Hippocampal formation (tissue), 2 donors: ENCODE data around the gene GABRA5.
"Not testable (repeated sequence)": the region's sequence is repeated elsewhere in the genome, so short reads cannot be mapped to it uniquely, and the experiment has no call there.

Experiments
- DNase-seq, 2 donors: peaks; one replicate each; lab custom pipeline; 2025; lab: John Stamatoyannopoulos, UW

GABRA5 gene

DNA sequence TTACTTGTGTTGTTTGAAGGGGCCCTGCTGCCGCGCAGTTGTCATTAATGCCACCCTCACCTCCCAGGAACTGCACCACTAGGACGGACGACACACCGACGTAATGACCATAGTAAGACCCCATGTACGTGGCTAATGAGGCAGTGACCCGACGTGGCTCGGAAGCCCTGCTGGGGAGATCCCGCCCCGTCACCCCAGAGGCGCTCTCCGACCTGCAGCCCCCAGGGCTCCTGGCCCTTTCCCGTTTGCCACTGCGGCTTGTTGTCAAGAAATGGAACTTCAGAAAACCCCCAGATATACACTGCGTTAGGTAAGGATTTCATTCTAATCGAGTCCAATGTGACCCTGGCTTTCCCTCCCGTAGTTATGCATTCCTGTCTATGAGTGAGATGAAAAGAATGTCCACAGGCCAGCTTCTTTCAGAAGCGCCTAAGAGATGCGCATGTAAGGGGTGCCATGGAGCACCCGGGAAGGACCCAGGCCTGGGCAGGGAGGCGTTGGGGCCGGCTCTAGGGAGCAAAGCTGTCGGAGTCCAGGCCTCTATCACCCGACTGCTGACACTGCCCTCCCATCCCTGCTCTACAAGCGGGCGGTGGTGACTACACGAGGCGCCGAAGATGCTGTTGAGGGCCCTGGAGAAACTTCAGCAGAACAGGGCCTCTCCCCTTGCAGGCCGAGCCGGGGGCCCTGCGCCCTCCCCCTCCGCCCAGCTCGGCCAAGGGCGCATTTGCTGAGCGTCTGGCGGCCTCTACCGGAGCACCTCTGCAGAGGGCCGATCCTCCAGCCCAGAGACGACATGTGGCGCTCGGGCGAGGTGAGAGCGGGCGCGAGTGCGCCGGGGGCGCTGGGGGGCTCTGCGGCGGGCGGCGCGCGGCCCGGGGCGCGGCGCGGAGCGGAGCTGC, at the start of gene GABRA5:
Gene GABRA5, plus strand, starts transcription at position 765 of the 902 bp plus-strand sequence. CDS start 2,187 bp downstream, outside the sequence.
- DNase-seq: no peak

DNA sequence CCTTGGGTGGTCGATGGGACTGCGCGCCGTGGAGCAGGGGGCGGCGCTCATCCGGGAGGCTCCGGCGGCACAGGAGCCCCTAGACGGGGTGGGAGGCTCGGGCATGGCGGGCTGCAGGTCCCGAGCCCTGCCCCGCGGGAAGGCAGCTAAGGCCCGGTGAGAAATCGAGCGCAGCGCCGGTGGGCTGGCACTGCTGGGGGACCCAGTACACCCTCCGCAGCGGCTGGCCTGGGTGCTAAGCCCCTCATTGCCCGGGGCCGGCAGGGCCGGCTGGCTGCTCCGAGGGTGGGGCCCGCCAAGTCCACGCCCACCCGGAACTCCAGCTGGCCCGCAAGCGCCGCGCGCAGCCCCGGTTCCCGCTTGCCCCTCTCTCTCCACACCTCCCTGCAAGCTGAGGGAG, 35.7 kb upstream of the GABRA5 start:
- not testable (repeated sequence) for DNase-seq

DNA sequence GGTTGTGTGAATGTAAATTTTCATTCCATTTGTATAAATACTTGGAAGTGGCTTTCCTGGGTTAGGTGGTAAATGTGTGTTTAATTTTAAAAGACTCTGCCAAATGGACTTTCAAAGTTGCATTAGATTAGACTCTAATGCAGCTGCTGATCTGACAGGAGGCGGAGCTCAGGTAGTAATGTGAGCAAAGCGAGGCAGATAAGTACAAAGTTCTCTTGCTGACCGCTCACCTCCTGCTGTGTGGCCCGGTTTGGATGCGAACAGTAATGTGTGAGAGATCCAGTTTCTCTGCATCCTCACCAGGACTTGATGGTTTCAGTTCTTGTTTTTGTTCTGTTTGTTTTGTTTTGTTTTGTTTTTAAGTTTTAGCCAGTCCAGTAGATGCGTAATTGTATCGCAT, 34.9 kb upstream of the GABRA5 start:
- DNase-seq: no peak

DNA sequence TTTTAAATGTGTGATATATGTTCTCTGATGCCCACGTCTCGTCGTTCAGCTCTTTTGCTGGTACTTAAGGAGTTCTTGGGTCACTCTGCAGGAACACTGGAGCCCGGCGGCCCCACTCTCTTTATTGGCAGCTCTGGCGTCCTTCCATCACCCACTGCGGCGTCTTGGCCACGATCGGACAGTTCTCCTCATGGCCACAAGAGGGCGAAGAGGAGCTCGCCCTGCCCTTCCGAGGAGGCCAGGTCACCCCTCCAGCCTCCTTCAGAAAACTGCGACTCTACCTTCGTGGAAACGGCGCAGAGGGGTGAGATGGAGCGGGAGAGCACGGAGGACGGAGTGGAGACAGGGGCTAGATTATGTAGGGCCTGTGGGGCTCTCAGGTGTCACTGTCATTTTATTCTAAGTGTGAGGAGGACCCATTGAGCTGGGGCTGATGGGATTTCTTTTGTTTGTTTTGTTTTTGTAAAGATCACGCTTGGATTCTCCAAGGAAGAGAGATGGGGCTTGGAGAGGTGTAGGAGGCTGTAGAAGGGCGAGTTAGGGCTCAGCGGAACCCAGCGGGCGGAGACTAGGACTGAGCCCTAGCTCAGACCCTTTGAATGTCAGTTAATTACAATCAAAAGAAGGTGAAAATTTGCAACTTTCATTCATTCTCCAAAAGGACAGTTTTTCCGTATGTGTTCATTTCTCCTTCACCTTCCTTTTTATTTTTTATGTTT, 28.0 kb upstream of the GABRA5 start:
- no peak for DNase-seq

DNA sequence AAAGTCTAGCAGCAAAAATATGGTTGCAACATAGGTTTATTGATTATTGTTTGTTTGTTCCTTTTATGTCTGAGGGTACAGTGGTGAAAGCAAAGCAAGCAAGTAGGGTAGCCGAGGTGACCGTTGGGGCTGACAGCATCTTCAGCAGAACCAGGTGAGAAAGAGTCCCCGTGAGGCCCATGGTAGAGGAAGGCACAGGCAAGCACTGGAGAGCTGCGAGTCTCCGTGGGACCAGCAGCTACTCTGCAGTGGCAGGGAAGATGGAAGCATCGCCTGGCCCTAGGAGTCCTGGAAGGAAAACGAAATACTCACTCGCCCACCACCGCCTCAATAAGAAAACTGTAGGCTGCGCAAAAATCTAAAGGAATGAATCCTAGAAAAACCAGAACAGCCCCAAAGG, 25.3 kb upstream of the GABRA5 start:
- no peak for DNase-seq

DNA sequence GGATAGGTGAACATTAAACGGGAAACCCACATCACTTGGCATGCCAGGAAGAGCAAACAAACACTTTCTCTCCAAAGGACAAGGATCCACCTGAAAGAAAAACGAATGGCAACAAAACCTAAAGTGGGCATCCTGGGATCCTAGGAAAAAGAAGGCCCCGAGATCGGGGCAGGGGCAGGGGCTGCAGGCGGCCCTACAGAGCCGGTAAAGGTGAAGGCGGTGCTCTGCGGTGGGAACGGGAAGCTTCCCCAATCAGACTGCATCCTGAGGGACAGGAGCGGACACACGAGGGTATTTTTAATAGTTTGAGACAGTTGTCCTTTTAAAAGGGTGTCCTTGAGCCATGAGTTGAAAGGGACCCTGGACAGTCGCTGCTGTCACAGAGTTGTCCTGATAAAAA, 24.9 kb upstream of the GABRA5 start:
- no peak for DNase-seq

DNA sequence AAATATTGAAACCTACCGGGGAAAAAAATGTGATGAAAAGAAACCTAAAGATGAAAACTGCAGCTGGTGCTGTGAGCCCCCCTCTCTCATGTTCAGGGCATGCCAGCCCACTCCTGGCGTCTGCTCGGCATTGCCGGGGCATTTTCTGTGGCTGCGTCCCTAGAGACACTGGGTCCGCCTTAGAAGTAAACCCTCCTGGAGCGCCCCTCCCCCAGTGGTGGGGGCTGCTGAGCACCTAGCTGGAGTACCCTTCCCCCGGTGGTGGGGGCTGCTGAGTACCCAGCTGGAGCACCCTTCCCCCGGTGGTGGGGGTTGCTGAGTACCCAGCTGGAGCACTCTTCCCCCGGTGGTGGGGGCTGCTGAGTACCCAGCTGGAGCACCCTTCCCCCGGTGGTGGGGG, 24.5 kb upstream of the GABRA5 start:
- no peak for DNase-seq

DNA sequence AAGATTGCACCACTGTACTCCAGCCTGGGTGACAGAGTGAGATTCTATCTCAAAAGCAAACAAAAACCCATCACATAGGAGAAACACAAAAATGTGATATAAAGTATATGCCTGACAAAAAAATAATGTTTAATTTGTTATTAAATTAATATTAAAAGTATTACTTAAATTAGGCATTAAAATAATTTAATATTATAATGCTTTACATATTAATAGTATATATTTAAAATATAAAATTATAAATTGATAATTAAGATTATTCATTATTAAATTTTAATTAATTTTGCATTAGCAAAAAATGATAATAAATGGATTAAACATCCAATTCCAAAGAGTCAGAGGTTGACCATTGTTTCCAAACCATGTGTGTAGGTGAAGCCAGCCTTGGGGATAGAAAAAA, 22.0 kb upstream of the GABRA5 start:
- DNase-seq: no peak

DNA sequence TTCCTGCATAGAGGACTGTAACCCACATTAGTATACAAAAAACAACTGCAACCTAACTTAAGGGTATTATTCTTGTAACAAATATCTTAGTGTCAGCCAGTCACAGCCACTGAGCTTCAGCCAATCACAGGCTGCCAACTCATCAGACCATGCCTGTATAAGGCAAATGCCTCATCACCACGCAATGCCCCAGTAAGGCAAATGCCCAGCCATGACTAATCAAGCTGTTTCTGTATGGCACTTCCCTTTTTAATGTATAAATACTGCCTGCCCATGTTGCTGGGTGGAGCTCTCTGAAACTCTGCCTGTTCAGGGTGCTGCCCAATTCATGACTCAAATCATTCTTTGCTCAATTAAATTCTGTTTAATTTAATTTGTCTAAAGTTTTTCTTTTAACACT, 18.4 kb upstream of the GABRA5 start:
- no peak for DNase-seq

DNA sequence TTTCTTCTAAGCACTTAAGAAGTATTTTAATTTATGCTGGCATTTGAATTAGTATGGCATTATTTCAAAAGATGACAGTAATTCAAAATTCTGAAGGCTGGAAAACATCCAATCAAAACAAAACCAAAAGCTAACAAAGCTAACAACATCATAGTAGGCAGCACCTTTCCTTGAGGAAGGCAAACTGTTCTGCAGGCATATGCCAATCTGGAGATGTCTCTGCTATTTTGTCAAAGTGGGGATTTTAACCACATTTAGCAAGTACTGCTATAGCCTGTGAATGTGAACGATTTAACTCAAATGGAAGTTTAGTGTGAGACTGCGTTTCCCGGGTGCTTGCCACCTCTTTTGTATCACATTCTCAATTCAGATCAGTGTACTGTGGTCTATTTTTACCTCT, 16.7 kb upstream of the GABRA5 start:
- no peak for DNase-seq

DNA sequence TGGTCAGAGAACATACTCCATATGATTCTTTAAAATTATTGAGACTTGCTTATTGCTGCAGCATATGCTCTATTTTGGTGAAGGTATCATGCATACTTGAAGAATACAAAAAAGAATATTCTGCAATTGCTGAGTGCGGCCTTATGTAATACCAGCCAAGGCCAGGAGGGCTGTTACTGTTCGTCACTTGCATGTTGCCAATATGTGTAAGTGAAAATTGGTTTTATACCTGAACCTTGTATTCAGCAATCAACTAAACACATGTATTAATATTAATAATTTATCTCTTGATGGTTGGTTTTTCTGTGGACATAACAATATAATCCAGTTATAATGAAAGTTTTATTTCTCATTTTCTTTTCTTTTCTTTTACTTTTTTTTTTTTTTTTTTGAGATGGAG, 13.9 kb upstream of the GABRA5 start:
- no peak for DNase-seq

DNA sequence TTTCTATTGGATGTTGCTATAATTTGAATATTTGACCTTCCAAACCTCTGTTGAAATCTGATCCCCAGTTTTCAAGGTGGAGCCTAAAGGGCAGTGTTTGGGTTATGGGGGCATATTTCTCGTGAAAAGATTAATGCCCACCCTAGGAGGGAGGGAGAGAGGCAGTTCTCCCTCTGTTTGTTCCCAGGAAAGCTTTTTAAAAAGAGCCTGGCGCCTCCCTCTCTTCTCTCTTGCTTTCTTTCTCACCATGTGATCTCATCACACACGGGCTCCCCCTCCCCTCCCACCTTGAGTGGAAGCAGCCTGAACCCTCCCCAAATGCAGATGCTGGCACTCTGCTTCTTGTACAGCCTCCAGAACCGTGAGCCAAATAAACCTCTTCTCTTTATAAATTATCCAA, 12.4 kb upstream of the GABRA5 start:
- DNase-seq: no peak

DNA sequence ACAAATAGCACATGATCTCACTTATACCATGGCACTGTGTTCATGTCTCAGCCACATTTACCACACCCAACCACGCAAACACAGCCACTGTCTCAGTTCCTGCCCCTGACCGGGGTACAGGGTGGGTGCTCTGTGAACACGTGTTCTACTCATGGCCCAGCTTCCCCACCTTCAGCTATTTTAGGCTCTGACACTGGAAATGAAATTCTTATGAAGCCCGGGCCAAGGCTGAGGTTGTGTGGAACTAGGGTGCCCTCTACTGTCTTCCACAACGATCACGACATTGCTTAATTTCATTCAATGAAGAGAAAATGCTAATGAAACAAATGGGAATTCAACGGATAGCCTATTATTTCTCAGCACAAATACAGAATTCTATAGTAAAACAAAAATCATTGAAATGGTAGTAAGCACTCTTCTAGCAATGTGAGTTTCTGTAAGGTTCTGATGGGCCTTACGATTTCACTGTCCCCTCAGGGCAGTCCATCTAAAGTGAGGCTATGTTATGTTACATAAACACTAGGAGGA, 2.1 kb upstream of the GABRA5 start:
- peak; percentile 13 to 42 for DNase-seq

DNA sequence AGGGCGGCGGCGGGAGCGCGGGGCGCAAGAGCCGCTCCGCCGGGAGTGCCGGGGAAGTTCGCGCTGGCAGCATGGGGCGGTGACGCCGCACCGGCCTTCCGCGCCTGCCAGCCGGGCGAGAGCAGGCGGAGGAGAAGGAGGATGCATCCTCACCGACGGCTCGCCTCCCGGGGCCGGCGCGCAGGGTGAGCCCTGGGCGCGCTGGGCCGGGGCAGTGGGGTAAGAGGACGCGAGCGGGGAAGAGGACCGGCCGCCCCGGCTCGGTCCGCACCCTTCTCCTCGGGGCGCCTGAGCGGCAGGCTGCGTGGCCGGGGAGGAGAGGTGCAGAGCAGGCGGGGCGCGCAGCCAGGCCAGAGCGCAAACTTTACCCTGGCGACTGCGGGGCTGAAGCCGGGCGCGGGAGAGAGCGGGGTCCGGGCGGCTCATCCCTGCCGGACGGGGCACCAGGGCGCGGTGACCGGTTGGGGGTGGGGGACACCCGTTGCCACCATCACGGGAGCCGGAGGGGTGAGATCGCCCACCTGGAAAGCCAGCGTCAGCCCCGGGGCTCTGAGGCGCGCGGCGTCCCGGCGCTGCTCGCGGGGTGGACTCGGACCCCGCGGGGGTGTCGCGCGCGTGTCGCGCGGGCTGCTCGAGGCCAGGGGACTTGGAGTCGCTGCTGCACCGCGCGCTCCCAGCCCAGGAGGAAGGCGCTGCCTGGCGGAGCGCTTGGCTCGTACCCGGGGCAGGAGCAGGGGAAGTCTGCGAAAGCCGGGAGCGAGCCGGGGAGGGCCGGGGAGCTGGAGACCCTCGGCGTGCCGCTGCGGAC, 542 bp downstream of the GABRA5 start:
- no peak for DNase-seq

DNA sequence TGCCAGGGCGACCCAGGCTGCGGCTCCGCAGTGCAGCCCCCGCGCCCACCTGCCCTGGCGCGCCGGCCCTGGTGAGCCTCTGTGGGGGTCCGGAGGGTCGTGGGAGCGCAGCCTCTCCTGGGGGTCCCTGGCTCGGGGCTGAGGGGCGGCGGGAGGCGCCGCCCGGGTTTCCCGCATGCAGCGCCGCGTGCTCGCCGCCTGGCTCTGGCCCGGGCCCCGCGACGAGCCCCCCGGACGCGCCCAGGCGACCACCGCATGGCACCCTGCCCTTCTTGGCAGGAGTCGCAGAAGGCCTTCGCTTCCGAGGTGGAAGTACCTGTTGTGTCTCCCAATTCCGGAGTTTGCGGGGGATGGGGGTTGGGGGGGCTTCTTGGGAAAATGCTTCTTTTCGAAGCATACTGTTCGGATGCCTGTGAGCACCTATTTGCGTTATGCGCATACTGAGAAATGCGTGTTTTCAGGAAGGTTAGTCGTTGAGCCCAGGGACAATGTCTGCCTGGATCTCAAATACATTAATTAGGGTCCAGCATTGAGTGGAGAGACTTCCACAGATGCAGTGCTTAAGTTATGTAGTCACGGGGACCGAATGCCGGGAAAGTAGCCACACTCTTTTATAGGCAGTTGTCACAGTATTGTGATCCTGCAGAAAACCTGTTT, 1.3 kb downstream of the GABRA5 start:
- no peak for DNase-seq

DNA sequence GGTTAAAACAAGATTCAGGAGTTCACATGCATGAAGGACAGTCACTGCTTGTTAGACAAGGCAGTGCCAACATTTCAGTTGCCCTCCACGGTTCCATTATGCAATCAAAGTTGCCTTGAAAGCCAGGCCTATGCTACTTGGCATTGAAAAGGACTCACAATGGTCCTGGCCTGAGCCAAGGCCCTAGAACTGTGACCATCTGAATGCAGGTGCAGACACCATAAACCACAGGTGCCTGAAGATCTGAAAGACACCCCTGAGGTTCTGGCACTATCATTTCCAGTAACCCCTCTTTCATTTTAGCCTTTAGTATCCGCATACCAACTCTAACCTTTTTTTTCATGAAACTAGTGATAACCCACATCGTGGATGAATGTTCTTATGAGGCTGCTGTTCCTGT, 2.8 kb downstream of the GABRA5 start:
- no peak for DNase-seq

DNA sequence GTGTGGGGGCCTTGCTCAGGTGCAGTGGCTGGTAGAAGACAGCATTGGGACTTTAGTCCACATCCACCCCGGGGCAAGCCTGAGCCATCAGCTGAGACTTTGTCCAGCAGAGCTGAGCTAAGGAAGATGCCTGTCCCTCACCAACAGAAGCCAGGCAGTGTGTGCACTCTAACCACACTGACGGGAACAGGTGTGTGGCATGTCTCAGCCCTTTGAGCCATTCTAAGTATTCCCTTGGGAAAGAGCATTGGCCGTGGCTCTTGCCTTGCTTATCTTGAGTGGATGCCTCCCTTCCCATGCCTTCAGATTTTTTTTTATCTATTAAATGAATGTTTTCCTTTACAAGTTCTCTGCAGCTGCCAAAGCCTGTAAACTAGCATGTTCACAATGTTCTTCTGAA, 3.5 kb downstream of the GABRA5 start:
- DNase-seq: no peak

DNA sequence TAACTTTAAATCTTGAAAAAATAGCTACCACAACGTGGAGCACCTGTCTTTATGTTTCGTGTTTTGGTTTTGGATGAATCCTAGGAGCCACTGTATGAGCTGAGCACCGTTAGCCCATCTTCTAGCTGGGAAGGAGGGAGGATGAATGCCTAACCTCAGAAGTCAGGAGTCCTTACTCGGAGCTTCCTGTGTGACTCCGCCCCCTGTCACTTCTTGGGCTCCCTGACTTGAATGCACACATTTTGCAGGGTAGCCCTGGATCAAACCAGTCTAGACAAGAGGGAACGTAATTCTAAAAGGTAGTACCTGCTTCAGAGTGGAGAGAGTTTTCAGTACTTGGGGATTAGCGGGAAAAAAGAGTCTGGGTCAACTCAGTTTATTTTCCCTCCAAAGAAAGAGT, 5.3 kb downstream of the GABRA5 start:
- DNase-seq: no peak

DNA sequence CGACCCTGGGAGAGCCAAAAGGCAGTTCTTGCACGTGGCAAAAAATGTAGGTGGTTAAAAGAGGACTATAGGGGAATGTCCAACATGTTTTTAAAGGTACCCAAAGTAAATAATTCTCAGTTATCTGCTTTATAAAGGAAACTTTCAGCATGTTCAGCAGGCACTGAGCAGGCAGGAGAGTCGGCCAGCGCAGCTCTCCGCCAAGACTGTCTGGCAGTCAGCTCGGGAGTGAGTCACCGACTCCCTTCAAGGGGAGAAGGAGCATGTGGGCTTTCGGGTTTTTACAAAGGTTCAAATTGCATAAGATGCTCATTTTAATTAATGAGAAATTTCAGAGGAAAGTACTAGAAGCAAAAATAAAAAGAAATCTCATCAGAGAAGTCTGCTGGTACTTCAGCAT, 7.0 kb downstream of the GABRA5 start:
- DNase-seq: peak in 1 of 2 donors; percentile 47

DNA sequence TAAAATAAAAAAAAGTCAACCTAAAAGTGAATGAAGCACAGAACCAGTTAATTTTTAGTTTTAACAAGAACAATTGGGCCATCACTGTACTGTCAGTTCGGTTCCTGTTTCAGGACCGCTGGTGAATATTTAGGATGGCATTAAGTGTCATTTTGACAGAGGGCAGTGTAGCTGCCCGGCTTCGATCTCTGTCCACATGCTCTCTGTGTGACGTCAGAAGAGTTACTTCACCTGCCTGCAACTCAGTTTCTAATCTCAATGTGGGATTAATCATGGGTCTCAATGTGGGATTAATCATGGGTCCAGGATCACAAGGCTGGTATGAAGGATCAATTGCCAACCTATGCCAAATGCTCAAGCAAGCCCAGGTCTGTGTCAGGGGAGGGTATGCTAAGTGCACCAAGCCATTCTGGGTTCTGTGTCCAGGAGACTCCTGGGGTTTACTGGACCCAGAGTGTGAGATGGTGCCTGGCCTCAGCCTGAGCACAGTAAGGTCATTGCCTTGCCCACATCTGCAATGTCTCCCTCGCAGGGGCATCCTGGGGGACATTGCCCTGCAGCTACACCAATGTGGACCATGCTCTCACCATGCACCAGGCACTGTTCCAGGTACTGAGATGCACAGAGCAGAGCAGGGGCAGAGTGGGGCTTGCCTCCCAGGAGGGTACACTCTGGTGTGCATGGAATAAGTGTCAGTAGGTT, 8.1 kb downstream of the GABRA5 start:
- no peak for DNase-seq

DNA sequence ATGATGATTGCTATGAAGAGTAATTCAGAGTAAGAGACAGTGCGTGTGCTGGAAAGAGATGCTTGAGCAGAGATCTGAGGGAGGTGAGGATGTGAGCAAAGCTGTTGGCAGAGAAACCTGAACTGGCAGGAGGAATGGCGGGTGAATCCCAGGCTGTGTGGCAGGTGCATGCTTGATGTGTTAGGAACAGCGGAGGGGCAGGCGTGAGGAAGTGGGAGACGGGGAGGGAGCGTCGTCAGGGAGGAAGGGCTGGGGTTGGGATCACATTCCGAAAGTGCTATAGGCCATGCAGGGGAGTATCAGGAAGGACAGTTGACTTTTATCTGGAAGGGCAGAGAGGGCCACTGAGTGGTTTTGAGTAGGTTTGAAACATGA, 8.6 kb downstream of the GABRA5 start:
- no peak for DNase-seq
